GM23338 (cell line): ENCODE data around the gene KCNIP1. TPM values are rescaled to one million over a fixed set of nuclear protein-coding genes. Genes with fewer than 3 reads are reported as not detected.

Experiments used
- ATAC-seq: fragments of 200-7000 bp; cut with Tn5 transposase; 3 replicates; pipeline ENCODE4 v1.9.1; 2020
- DNase-seq: peaks from one replicate; pipeline ENCODE4 v3.0.0-alpha.2; 2015; ENCODE audit warnings: low spot score
- H2AFZ ChIP-seq: fragments of 200-600 bp; sonication (generic); 2 replicates; pipeline ENCODE4 v1.8.0; 2016; ENCODE audit warnings: antibody characterized with exemption, mild to moderate bottlenecking, moderate library complexity
- H3F3A ChIP-seq: fragments of 200-600 bp; sonication (generic); replicated peaks from 2 replicates; pipeline ENCODE4 v1.8.0; 2017; ENCODE audit warnings: antibody characterized with exemption, mixed run types, low read depth
- H3K27ac ChIP-seq: fragments of 200-600 bp; sonication (generic); 2 replicates; pipeline ENCODE4 v1.6.1; 2016; ENCODE audit warnings: low read depth
- H3K27me3 ChIP-seq: fragments of 200-600 bp; sonication (generic); 2 replicates; pipeline ENCODE4 v1.8.0; 2016; ENCODE audit warnings: mild to moderate bottlenecking, mixed run types, moderate library complexity; ENCODE audit not compliant: insufficient read depth
- H3K36me3 ChIP-seq: fragments of 200-600 bp; sonication (generic); 2 replicates; pipeline ENCODE4 v1.8.0; 2016; ENCODE audit warnings: mild to moderate bottlenecking; ENCODE audit not compliant: insufficient read depth
- H3K4me1 ChIP-seq: fragments of 200-600 bp; sonication (generic); 2 replicates; pipeline ENCODE4 v1.8.0; 2016; ENCODE audit warnings: mild to moderate bottlenecking, moderate library complexity; ENCODE audit not compliant: insufficient read depth
- H3K4me2 ChIP-seq: fragments of 200-600 bp; sonication (generic); 2 replicates; pipeline ENCODE4 v1.7.1; 2017; ENCODE audit warnings: mixed run types
- H3K4me3 ChIP-seq: fragments of 200-600 bp; sonication (generic); 2 replicates; pipeline ENCODE4 v1.6.1; 2016; ENCODE audit warnings: mixed run types
- H3K79me2 ChIP-seq: fragments of 200-600 bp; sonication (generic); replicated peaks from 2 replicates; pipeline ENCODE4 v1.8.0; 2017; ENCODE audit warnings: mild to moderate bottlenecking; ENCODE audit not compliant: insufficient read depth
- H3K9me2 ChIP-seq: fragments of 200-600 bp; sonication (generic); 2 replicates; pipeline ENCODE4 v1.8.0; 2017; ENCODE audit not compliant: insufficient read depth
- H4K20me1 ChIP-seq: fragments of 200-600 bp; sonication (generic); replicated peaks from 2 replicates; pipeline ENCODE4 v1.8.0; 2017; ENCODE audit warnings: mild to moderate bottlenecking; ENCODE audit not compliant: insufficient read depth
- H3K27ac Mint-ChIP-seq: 2 replicates; pipeline ENCODE4 v1.8.0; 2020; ENCODE audit warnings: inconsistent platforms, mild to moderate bottlenecking, moderate library complexity, mixed read lengths
- H3K27me3 Mint-ChIP-seq: 3 replicates; pipeline ENCODE4 v1.8.0; 2022; ENCODE audit warnings: low read depth, mild to moderate bottlenecking, moderate library complexity, mixed read lengths, inconsistent platforms; ENCODE audit not compliant: insufficient read depth, poor library complexity
- H3K36me3 Mint-ChIP-seq: 3 replicates; pipeline ENCODE4 v1.8.0; 2021; ENCODE audit warnings: low read depth, mild to moderate bottlenecking, inconsistent platforms, moderate library complexity, mixed read lengths
- H3K4me1 Mint-ChIP-seq: 3 replicates; pipeline ENCODE4 v1.8.0; 2020; ENCODE audit warnings: mild to moderate bottlenecking, inconsistent platforms, mixed read lengths
- H3K4me3 Mint-ChIP-seq: 3 replicates; pipeline ENCODE4 v1.8.0; 2021; ENCODE audit warnings: moderate library complexity, mild to moderate bottlenecking, inconsistent platforms, mixed read lengths
- H3K9me3 Mint-ChIP-seq: 3 replicates; pipeline ENCODE4 v1.8.0; 2020; ENCODE audit warnings: moderate library complexity, mild to moderate bottlenecking, inconsistent platforms, mixed read lengths
- CREB1 ChIP-seq: fragments of 250-450 bp; sonication (Bioruptor Pico); IDR thresholded peaks from 2 replicates; pipeline ENCODE4 v1.5.0; 2020; ENCODE audit warnings: low read depth, mild to moderate bottlenecking, moderate library complexity
- EZH2phosphoT487 ChIP-seq: fragments of 200-600 bp; sonication (generic); IDR thresholded peaks from one replicate; pipeline ENCODE4 v1.8.1; 2018; ENCODE audit warnings: antibody characterized with exemption; ENCODE audit not compliant: unreplicated experiment
- NANOG ChIP-seq: IDR thresholded peaks from 2 replicates; pipeline ENCODE4 v1.6.1; 2016; ENCODE audit warnings: antibody characterized with exemption, borderline replicate concordance
- STAT1 ChIP-seq: IDR thresholded peaks from one replicate; pipeline ENCODE4 v1.6.1; 2016; ENCODE audit warnings: antibody characterized with exemption; ENCODE audit not compliant: unreplicated experiment
- ZNF114 ChIP-seq: fragments of 250-450 bp; sonication (Bioruptor Pico); IDR thresholded peaks from 2 replicates; pipeline ENCODE4 v1.5.0; 2020; ENCODE audit warnings: mild to moderate bottlenecking, moderate library complexity
- polyA plus RNA-seq: library from polyadenylated mRNA; unstranded; fragments of >200 nt; fragmentation: Nextera tagmentation; extraction: Ambion mirVana; gene quantifications from 2 replicates; pipeline ENCODE4 v1.2.1, GENCODE V29; 2016
- total RNA-seq: library from RNA; depleted of rRNA; stranded (reverse); fragments of >200 nt; shearing (Covaris generic); gene quantifications from 2 replicates; pipeline ENCODE4 v1.2.3, GENCODE V29; 2014
- TF ChIP-seq, protein P1 (sequence below): IDR thresholded peaks from one replicate; pipeline ENCODE4 v1.6.1; 2018; ENCODE audit warnings: antibody characterized with exemption; ENCODE audit not compliant: unreplicated experiment
- TF ChIP-seq, protein P2 (sequence below): fragments of 250-450 bp; sonication (Bioruptor Pico); IDR thresholded peaks from 2 replicates; pipeline ENCODE4 v1.5.0; 2020; ENCODE audit warnings: mild to moderate bottlenecking, moderate library complexity

Gene KCNIP1
- total and polyA plus RNA-seq, 2 experiments from 2014 or later: 0.31 to 0.87 TPM

DNA sequence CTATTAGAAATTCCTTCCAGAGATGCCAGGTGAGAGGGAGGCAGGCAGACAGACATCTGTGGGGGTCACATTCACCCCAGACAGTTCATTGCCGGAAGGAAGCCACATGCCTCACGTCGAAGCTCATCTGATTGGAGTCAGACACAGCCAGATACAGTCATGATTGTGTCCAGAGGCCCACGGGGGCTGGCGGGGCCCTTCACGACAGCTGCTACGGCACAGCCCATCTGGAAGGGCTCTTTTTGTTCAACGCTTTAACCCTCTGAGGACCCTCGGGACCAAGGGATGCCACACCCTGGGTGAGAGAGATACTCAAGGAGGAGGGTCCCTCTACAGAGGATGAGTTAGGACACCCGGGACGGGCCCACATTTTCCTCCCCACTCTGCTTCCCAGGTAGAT is 247.8 kb downstream of the KCNIP1 start:
- DNase-seq: no peak
- H3K27ac Mint-ChIP-seq: no peak overlapping the region
- H3K79me2 ChIP-seq: no peaks in the 10 kb centered on the region
- peaks cover 4% of the 10 kb centered on the region; the same call in 1 of the 3 replicates for H3K9me3 Mint-ChIP-seq
- H3K27me3 ChIP-seq: no peaks in the 10 kb centered on the region
- H3K27ac ChIP-seq: no peak overlapping the region
- no peaks in the 10 kb centered on the region for H3K36me3 ChIP-seq
- H3K9me2 ChIP-seq: peaks cover 27% of the 10 kb centered on the region
- no peak overlapping the region for H3K4me3 ChIP-seq
- H2AFZ ChIP-seq: no peak overlapping the region
- H3K4me2 ChIP-seq: no peak overlapping the region
- peaks cover 4% of the 10 kb centered on the region for H3F3A ChIP-seq
- no peak overlapping the region for H3K4me3 Mint-ChIP-seq
- peaks cover 7% of the 10 kb centered on the region for H3K36me3 Mint-ChIP-seq
- peaks cover 5% of the 10 kb centered on the region for H3K27me3 Mint-ChIP-seq
- peaks cover 25% of the 10 kb centered on the region for H3K4me1 Mint-ChIP-seq
- ATAC-seq: no peak
- TF ChIP-seq ZNF114 (CRISPR knock-in tag): no peak
- TF ChIP-seq, protein P1, sequence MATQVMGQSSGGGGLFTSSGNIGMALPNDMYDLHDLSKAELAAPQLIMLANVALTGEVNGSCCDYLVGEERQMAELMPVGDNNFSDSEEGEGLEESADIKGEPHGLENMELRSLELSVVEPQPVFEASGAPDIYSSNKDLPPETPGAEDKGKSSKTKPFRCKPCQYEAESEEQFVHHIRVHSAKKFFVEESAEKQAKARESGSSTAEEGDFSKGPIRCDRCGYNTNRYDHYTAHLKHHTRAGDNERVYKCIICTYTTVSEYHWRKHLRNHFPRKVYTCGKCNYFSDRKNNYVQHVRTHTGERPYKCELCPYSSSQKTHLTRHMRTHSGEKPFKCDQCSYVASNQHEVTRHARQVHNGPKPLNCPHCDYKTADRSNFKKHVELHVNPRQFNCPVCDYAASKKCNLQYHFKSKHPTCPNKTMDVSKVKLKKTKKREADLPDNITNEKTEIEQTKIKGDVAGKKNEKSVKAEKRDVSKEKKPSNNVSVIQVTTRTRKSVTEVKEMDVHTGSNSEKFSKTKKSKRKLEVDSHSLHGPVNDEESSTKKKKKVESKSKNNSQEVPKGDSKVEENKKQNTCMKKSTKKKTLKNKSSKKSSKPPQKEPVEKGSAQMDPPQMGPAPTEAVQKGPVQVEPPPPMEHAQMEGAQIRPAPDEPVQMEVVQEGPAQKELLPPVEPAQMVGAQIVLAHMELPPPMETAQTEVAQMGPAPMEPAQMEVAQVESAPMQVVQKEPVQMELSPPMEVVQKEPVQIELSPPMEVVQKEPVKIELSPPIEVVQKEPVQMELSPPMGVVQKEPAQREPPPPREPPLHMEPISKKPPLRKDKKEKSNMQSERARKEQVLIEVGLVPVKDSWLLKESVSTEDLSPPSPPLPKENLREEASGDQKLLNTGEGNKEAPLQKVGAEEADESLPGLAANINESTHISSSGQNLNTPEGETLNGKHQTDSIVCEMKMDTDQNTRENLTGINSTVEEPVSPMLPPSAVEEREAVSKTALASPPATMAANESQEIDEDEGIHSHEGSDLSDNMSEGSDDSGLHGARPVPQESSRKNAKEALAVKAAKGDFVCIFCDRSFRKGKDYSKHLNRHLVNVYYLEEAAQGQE: no peak
- TF ChIP-seq, protein P2, sequence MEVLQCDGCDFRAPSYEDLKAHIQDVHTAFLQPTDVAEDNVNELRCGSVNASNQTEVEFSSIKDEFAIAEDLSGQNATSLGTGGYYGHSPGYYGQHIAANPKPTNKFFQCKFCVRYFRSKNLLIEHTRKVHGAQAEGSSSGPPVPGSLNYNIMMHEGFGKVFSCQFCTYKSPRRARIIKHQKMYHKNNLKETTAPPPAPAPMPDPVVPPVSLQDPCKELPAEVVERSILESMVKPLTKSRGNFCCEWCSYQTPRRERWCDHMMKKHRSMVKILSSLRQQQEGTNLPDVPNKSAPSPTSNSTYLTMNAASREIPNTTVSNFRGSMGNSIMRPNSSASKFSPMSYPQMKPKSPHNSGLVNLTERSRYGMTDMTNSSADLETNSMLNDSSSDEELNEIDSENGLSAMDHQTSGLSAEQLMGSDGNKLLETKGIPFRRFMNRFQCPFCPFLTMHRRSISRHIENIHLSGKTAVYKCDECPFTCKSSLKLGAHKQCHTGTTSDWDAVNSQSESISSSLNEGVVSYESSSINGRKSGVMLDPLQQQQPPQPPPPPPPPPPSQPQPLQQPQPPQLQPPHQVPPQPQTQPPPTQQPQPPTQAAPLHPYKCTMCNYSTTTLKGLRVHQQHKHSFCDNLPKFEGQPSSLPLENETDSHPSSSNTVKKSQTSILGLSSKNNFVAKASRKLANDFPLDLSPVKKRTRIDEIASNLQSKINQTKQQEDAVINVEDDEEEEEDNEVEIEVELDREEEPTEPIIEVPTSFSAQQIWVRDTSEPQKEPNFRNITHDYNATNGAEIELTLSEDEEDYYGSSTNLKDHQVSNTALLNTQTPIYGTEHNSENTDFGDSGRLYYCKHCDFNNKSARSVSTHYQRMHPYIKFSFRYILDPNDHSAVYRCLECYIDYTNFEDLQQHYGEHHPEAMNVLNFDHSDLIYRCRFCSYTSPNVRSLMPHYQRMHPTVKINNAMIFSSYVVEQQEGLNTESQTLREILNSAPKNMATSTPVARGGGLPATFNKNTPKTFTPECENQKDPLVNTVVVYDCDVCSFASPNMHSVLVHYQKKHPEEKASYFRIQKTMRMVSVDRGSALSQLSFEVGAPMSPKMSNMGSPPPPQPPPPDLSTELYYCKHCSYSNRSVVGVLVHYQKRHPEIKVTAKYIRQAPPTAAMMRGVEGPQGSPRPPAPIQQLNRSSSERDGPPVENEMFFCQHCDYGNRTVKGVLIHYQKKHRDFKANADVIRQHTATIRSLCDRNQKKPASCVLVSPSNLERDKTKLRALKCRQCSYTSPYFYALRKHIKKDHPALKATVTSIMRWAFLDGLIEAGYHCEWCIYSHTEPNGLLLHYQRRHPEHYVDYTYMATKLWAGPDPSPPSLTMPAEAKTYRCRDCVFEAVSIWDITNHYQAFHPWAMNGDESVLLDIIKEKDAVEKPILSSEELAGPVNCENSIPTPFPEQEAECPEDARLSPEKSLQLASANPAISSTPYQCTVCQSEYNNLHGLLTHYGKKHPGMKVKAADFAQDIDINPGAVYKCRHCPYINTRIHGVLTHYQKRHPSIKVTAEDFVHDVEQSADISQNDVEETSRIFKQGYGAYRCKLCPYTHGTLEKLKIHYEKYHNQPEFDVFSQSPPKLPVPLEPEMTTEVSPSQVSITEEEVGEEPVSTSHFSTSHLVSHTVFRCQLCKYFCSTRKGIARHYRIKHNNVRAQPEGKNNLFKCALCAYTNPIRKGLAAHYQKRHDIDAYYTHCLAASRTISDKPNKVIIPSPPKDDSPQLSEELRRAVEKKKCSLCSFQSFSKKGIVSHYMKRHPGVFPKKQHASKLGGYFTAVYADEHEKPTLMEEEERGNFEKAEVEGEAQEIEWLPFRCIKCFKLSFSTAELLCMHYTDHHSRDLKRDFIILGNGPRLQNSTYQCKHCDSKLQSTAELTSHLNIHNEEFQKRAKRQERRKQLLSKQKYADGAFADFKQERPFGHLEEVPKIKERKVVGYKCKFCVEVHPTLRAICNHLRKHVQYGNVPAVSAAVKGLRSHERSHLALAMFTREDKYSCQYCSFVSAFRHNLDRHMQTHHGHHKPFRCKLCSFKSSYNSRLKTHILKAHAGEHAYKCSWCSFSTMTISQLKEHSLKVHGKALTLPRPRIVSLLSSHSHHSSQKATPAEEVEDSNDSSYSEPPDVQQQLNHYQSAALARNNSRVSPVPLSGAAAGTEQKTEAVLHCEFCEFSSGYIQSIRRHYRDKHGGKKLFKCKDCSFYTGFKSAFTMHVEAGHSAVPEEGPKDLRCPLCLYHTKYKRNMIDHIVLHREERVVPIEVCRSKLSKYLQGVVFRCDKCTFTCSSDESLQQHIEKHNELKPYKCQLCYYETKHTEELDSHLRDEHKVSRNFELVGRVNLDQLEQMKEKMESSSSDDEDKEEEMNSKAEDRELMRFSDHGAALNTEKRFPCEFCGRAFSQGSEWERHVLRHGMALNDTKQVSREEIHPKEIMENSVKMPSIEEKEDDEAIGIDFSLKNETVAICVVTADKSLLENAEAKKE (CRISPR knock-in tag): no peak
- TF ChIP-seq CREB1 (CRISPR knock-in tag): no peak
- no peak for TF ChIP-seq NANOG
- no peak for TF ChIP-seq STAT1
- TF ChIP-seq EZH2phosphoT487: no peak
- peaks cover 8% of the 10 kb centered on the region for H3K4me1 ChIP-seq
- no peaks in the 10 kb centered on the region for H4K20me1 ChIP-seq
